ENCODE results near the gene SEPTIN5.

SEPTIN5 gene

DNA sequence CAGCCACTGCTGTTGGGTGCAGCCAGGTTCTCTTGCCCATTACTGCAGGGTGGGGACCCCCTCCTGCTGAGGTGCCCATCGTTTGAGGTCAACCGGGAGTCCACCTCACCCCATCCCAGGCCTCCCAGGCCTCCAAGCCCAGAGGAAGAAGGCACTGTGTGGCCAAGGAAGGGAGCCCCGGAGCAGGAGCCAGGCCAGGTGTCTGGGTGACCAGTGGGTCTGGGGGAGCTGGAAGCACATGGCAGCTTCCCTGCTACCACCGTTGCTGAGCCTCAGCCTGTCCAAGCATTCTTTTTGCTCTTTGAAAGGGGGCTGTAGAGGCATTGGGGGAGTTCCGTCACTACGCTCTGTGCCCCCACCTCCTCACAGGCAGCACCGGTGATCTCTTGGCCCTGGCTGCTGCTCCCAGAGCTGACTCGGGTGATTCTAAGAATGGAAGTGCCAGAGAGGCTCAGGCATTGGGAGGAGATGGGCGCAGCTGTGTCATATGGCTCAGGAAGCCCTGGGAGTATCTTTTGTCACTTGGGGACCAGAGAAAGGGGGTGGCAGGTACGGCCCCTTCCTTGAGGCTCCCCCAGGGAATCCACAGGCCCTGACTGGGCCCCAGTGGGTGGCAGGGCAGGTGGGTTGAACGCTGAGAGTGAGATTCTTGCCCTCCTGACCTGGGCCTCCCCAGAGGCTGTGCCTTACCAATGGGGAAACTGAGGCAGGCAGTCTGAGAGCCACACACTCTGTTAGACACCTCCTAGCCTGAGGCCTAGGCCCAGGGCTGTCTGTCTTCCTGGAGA lies 1.9 kb downstream of the SEPTIN5 start:
- no peak overlapping the region for H3K4me3 ChIP-seq (ENCODE audit: low read length)
- no peak for DNase-seq (ENCODE audit: low read depth)
- TF ChIP-seq, protein P1, sequence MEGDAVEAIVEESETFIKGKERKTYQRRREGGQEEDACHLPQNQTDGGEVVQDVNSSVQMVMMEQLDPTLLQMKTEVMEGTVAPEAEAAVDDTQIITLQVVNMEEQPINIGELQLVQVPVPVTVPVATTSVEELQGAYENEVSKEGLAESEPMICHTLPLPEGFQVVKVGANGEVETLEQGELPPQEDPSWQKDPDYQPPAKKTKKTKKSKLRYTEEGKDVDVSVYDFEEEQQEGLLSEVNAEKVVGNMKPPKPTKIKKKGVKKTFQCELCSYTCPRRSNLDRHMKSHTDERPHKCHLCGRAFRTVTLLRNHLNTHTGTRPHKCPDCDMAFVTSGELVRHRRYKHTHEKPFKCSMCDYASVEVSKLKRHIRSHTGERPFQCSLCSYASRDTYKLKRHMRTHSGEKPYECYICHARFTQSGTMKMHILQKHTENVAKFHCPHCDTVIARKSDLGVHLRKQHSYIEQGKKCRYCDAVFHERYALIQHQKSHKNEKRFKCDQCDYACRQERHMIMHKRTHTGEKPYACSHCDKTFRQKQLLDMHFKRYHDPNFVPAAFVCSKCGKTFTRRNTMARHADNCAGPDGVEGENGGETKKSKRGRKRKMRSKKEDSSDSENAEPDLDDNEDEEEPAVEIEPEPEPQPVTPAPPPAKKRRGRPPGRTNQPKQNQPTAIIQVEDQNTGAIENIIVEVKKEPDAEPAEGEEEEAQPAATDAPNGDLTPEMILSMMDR (conservative IDR thresholded peaks at IDR 0.05; ENCODE audit: low read depth, low read length): no peak

- TF ChIP-seq, protein P1 (conservative IDR thresholded peaks at IDR 0.05; ENCODE audit: low read depth, low read length): no peak
- H3K4me3 ChIP-seq (ENCODE audit: low read length): no peak overlapping the region
- no peak for DNase-seq (ENCODE audit: low read depth)
These were observed 2.5 kb downstream of the SEPTIN5 start for GRCh38 chr22:19716829-19717105.

DNA sequence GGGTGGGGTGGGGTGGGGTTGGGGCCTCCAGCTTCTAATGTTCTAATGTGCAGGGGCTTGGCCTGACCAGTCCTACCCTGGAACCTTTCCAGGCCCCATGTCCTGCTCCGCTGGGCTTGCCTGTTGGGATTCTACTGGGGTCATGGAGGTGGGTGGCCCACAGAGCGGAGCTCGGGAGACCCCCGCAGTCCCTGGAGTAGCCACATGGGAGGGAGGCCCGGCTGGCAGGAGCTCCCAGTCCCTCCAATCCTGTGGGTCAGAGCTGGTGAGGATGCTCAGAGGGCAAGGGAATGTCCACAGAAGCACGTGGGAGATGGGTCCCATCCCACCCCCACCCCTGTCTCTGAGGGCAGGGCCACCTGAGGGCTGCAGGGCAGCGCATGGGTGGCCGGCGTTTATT lies 2.9 kb downstream of the SEPTIN5 start:
- TF ChIP-seq, protein P1 (conservative IDR thresholded peaks at IDR 0.05; ENCODE audit: low read depth, low read length): no peak
- H3K4me3 ChIP-seq (ENCODE audit: low read length): no peak overlapping the region
- no peak for DNase-seq (ENCODE audit: low read depth)

- H3K4me3 ChIP-seq (ENCODE audit: low read length): peak overlapping the region; percentile 20
- TF ChIP-seq, protein P1 (conservative IDR thresholded peaks at IDR 0.05; ENCODE audit: low read depth, low read length): peak; percentile 66
- no peak for DNase-seq (ENCODE audit: low read depth)
These were observed 3.6 kb downstream of the SEPTIN5 start for GRCh38 chr22:19717691-19718455.

GRCh38 chr22:19718456-19719049 lies 4.2 kb downstream of the SEPTIN5 start:
- TF ChIP-seq, protein P1 (conservative IDR thresholded peaks at IDR 0.05; ENCODE audit: low read depth, low read length): no peak
- DNase-seq (ENCODE audit: low read depth): no peak

DNA sequence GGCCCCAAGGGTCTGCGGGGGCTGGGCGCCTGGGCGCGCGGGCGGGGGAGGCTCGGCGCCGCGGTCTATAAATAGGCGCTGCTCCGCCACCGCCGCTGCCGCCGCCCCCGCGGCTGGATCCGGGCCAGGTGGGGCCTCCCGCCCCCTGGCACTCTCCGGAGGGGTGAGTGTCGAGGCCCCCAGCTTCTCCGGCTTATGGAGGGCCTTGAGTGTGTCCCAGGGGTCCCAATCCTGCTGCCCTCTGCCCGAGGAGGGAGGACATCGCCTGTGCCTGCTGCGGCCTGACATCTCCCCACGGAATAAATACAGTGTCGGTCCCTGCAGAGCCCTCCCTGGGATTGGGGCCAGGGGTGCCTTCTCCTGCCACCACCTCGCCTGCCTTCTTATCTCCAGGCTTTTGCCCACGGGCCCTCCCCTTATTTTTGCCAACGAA lies 4.8 kb downstream of the SEPTIN5 start:
- H3K4me3 ChIP-seq (ENCODE audit: low read length): peak overlapping the region; percentile 36
- DNase-seq (ENCODE audit: low read depth): no peak
- TF ChIP-seq, protein P1 (conservative IDR thresholded peaks at IDR 0.05; ENCODE audit: low read depth, low read length): no peak

More at GRCh38 chr22:19718456-19719049, 4.2 kb downstream of the SEPTIN5 start:
- H3K4me3 ChIP-seq (ENCODE audit: low read length): peak overlapping the region; percentile 36
